Measurements from ENCODE around the gene LEF1.

LEF1 gene

DNA sequence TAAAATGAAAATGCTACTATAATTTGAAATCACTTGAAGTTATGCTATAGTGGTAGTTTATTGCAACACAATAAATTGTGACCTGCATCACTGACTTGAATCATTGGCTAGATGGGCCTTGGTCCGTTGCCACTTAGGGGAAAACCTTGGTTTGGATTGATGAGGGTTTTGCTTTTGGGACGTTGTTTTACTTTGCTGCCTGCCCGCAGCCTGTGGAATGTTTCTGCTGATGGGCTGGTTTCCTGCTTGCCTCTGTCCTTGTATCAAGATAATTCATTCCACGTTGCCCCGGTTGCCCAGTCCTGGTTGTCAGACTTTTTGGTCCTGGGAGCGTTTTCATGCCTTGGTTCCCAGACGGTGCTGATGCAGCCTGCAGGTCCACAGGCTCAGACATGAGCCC, 160.7 kb downstream of the LEF1 start:
- H3K4me3 ChIP-seq (ENCODE audit: low read length) = no peak overlapping the region
- H3K4me1 ChIP-seq (ENCODE audit: low read length) = peaks cover 14% of the 10 kb centered on the region
- peaks cover 29% of the 10 kb centered on the region for H3K36me3 ChIP-seq (replicated peaks; ENCODE audit: low read depth, low read length)
- H4K20me1 ChIP-seq (ENCODE audit: insufficient read depth, low read length) = peaks cover 19% of the 10 kb centered on the region
- TF ChIP-seq EZH2phosphoT487 (IDR thresholded peaks at IDR 0.05; ENCODE audit: low read depth) (no peak), CTCF (IDR thresholded peaks at IDR 0.05; ENCODE audit: low read depth, low read length) (no peak)
- no peak overlapping the region for H2AFZ ChIP-seq (ENCODE audit: low read depth, low read length)
- H3K4me2 ChIP-seq (ENCODE audit: low read length) = no peak overlapping the region
- H3K9me3 ChIP-seq (ENCODE audit: insufficient read depth, low read length) = no peaks in the 10 kb centered on the region
- H3K27ac ChIP-seq (ENCODE audit: low read length) = no peak overlapping the region
- H3K27me3 ChIP-seq (ENCODE audit: low read depth, low read length) = no peaks in the 10 kb centered on the region
- peaks cover 42% of the 10 kb centered on the region for H3K79me2 ChIP-seq (ENCODE audit: low read length)
- no peak overlapping the region for H3K9ac ChIP-seq (ENCODE audit: low read length)

DNA sequence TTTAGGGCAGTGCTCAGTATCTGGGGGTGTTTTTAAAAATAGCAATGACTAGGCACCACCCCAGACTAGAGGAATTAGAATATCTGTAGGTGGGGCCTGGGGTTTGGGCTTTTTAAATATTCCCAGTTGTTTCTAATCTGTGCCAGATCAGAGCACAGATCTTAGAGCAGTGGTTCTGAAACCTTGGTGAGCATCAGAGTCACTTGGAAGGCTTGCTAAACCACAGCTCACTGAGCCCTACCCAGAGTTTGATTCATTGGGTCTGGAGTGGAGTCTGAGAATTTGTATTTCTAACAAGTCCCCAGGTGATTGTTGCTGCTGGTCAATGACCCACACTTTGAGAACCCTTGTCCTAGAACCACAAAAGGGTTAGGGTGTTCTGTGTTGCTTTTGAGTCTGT, 162.4 kb downstream of the LEF1 start:
- no peak overlapping the region for H3K9ac ChIP-seq (ENCODE audit: low read length)
- no peaks in the 10 kb centered on the region for H3K27me3 ChIP-seq (ENCODE audit: low read depth, low read length)
- H2AFZ ChIP-seq (ENCODE audit: low read depth, low read length) = no peak overlapping the region
- no peak overlapping the region for H3K4me2 ChIP-seq (ENCODE audit: low read length)
- H4K20me1 ChIP-seq (ENCODE audit: insufficient read depth, low read length) = peaks cover 22% of the 10 kb centered on the region
- no peak overlapping the region for H3K4me3 ChIP-seq (ENCODE audit: low read length)
- peaks cover 53% of the 10 kb centered on the region for H3K79me2 ChIP-seq (ENCODE audit: low read length)
- peaks cover 38% of the 10 kb centered on the region for H3K36me3 ChIP-seq (replicated peaks; ENCODE audit: low read depth, low read length)
- no peak overlapping the region for H3K27ac ChIP-seq (ENCODE audit: low read length)
- H3K9me3 ChIP-seq (ENCODE audit: insufficient read depth, low read length) = no peaks in the 10 kb centered on the region
- no peak for TF ChIP-seq CTCF (IDR thresholded peaks at IDR 0.05; ENCODE audit: low read depth, low read length)
- TF ChIP-seq EZH2phosphoT487 (IDR thresholded peaks at IDR 0.05; ENCODE audit: low read depth) = no peak
- H3K4me1 ChIP-seq (ENCODE audit: low read length) = peaks cover 14% of the 10 kb centered on the region

DNA sequence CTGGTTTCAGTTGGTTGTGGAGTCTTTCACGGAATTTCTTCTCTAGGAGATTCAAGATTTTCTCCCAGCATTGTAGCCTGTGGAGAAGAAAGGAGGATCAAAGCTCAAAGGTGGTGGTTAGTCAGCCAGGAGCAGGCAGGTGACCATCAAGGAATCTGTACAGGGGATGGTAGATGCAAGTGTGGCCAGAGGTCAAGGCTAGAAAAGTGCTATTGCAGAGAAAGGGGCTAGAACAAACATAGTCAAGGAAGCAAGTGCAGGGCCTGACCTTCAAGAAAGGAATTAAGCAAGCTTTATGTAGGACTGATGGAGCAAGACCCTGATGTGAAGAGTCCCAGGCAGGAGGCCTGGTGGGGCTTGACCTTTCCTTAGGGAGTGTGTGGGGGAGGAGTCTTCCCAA, 162.9 kb downstream of the LEF1 start:
- TF ChIP-seq CTCF (IDR thresholded peaks at IDR 0.05; ENCODE audit: low read depth, low read length) = no peak
- no peak for TF ChIP-seq EZH2phosphoT487 (IDR thresholded peaks at IDR 0.05; ENCODE audit: low read depth)
- Histone ChIP-seq H3K4me3 (ENCODE audit: low read length) (no peak overlapping the region), H3K9ac (ENCODE audit: low read length) (no peak overlapping the region), H2AFZ (ENCODE audit: low read depth, low read length) (no peak overlapping the region), H3K27me3 (ENCODE audit: low read depth, low read length) (no peaks in the 10 kb centered on the region), H3K36me3 (replicated peaks; ENCODE audit: low read depth, low read length) (peaks cover 40% of the 10 kb centered on the region), H3K4me2 (ENCODE audit: low read length) (no peak overlapping the region), H3K79me2 (ENCODE audit: low read length) (peaks cover 56% of the 10 kb centered on the region), H3K4me1 (ENCODE audit: low read length) (peaks cover 14% of the 10 kb centered on the region), H3K27ac (ENCODE audit: low read length) (no peak overlapping the region), H3K9me3 (ENCODE audit: insufficient read depth, low read length) (no peaks in the 10 kb centered on the region), H4K20me1 (ENCODE audit: insufficient read depth, low read length) (peaks cover 22% of the 10 kb centered on the region)

DNA sequence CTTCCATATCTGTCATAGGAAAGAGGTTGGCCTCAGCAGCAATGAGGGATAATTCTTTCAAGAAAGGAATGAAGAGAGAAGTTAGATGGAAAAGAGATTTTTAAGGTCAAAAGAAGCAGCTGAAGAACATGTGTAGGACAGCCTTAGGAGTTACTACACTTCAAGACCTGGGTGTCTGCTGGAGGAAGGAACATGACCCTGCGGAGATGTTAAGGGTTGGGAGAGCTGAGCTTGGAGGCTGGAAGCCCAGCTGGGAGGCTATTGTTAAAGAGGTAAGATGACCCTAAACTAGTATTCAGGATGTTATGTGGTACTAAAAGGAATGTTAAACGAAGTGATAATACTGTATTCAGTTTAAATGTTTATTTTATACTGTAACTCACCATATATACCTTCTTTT, 164.1 kb downstream of the LEF1 start:
- Histone ChIP-seq H3K27me3 (ENCODE audit: low read depth, low read length) (no peaks in the 10 kb centered on the region), H3K36me3 (replicated peaks; ENCODE audit: low read depth, low read length) (peaks cover 48% of the 10 kb centered on the region), H2AFZ (ENCODE audit: low read depth, low read length) (no peak overlapping the region), H3K9ac (ENCODE audit: low read length) (no peak overlapping the region), H3K9me3 (ENCODE audit: insufficient read depth, low read length) (no peaks in the 10 kb centered on the region), H3K4me2 (ENCODE audit: low read length) (no peak overlapping the region), H3K4me3 (ENCODE audit: low read length) (no peak overlapping the region), H3K4me1 (ENCODE audit: low read length) (peaks cover 14% of the 10 kb centered on the region), H3K79me2 (ENCODE audit: low read length) (peaks cover 65% of the 10 kb centered on the region), H3K27ac (ENCODE audit: low read length) (no peak overlapping the region; the same call in 1 of the 2 replicates), H4K20me1 (ENCODE audit: insufficient read depth, low read length) (peaks cover 22% of the 10 kb centered on the region)
- TF ChIP-seq EZH2phosphoT487 (IDR thresholded peaks at IDR 0.05; ENCODE audit: low read depth) (no peak), CTCF (IDR thresholded peaks at IDR 0.05; ENCODE audit: low read depth, low read length) (no peak)
